GM19372 (cell line): ENCODE measurements around the gene GALK2.

Experiments
- ATAC-seq: cut with Tn5 transposase; IDR thresholded peaks from one replicate; pipeline ENCODE4 v1.9.1; 2021; ENCODE audit warnings: mild to moderate bottlenecking, low read depth, moderate library complexity; ENCODE audit not compliant: unreplicated experiment

GALK2 gene

GRCh38 chr15:49169880-49170597, at the start of gene GALK2:
Gene GALK2, plus strand, starts transcription at chr15:49170247. Its CDS starts 76 bp downstream, at chr15:49170323.
- peak; percentile 89 for ATAC-seq

DNA sequence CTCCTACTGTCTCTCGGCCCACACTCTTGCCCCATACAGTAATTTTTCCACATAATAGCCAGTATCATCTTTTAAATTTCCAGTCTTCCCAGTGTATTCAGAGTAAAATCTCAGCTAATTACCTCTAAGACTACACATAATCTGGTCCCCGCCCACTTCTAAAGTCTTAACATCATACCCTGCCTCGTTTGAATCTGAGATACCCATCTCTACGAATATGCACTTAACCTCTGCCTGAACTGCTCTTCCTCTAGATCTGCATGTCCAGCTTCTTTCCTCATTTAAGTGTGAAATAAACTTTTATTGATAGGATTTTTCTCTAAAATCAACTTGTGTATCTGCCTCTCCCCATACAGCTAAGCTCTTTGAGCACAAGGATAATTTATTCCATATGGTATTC, 49.2 kb upstream of the GALK2 start:
- no peak for ATAC-seq

GRCh38 chr15:49121901-49122300, 48.1 kb upstream of the GALK2 start:
- ATAC-seq = no peak

- ATAC-seq = no peak
Measured at GRCh38 chr15:49122541-49123062, 47.4 kb upstream of the GALK2 start.

- no peak for ATAC-seq
Measured at GRCh38 chr15:49124371-49124770, 45.7 kb upstream of the GALK2 start.

GRCh38 chr15:49131403-49131802, 38.6 kb upstream of the GALK2 start:
- no peak for ATAC-seq

DNA sequence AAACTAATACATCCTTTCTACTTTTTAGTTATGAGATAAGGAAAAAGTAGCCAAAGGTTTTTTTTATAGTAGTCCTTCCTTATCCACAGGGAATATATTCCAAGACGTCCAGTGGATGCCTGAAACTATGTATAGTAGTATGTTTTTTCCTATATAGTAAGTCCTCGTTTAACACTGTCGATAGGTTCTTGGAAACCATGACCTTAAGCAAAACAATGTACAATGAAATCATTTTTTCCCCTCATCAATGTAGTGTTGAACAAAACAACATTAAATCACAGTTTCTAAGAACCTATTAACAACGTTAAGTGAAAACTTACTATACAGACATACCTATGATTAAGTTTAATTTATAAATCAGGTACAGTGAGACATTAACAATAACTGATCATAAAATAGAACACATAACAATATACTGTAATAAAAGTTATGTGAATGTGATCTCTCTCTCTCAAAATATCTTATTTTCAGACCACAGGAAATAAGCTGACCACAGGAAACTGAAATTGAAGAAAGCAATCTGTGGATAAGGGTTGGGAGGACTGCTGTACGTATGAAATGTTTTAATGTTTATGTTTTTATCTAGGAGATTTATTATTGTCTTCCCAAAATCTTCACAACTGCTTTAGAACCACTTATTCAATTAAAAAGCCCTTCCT, 35.2 kb upstream of the GALK2 start:
- no peak for ATAC-seq

- no peak for ATAC-seq
Measured at GRCh38 chr15:49135342-49135857, 34.6 kb upstream of the GALK2 start.

DNA sequence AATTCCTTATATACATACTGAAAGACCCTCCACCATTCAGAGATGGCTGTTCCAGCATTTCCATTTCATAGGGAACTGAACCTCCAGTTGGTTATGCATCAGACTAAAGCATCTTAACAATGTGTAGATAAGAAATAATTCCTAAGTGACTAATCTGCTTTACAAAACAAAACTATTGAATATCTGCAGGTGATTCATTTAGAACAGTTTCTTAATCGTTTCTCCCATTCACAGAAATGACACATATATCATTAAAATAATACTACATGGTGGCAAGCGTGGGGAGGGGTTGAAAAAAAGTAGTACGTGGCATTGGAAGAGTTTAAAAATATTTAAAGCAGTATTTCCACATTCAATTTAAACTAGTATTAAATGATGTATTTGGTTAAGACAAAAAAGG, 34.1 kb upstream of the GALK2 start:
- ATAC-seq = no peak

DNA sequence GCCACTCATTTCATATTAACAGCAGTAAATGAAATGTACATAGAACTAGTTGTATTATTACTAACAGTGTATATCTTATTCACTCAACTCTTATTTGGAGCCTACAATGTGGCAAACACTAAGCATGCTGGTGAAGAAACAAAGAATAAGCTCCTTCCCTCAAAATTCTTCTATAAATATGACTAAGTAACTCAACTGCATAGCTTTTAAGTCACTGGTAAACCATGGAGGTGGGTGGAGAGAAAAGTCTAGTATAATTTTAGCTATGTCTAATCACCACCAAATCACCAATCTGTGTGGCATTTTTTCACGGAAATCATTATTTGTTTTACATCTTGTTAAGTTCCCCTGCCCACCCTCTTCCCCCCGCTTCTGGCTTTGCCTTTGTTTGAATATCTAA, 32.2 kb upstream of the GALK2 start:
- no peak for ATAC-seq

- ATAC-seq = no peak
Measured at GRCh38 chr15:49145651-49146609, 24.1 kb upstream of the GALK2 start.

- no peak for ATAC-seq
Measured at GRCh38 chr15:49148298-49148697, 21.7 kb upstream of the GALK2 start.

- ATAC-seq = no peak
Measured at GRCh38 chr15:49148727-49149126, 21.3 kb upstream of the GALK2 start.

- no peak for ATAC-seq
Measured at GRCh38 chr15:49151831-49152230, 18.2 kb upstream of the GALK2 start.

GRCh38 chr15:49152552-49153312, 17.3 kb upstream of the GALK2 start:
- ATAC-seq = no peak

DNA sequence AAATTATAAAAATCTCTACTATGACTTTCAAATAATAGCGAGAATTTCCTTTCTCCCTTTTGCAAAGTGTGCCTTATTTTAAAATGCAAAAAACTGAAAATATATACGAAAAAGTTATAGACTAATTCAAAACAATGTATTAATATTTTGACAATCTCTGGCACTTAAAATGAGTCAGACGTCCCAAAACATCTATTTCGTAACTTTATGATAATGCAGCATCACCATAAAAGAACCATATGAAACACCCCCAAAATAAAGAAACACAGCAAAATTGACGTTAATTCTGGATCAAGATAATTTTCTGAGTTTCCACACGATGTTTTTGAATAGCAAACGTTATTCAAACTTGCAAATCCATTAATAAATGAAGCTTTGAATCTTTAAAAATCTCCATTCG, 15.7 kb upstream of the GALK2 start:
- ATAC-seq = no peak

- ATAC-seq = no peak
Measured at GRCh38 chr15:49154799-49155109, 15.3 kb upstream of the GALK2 start.

DNA sequence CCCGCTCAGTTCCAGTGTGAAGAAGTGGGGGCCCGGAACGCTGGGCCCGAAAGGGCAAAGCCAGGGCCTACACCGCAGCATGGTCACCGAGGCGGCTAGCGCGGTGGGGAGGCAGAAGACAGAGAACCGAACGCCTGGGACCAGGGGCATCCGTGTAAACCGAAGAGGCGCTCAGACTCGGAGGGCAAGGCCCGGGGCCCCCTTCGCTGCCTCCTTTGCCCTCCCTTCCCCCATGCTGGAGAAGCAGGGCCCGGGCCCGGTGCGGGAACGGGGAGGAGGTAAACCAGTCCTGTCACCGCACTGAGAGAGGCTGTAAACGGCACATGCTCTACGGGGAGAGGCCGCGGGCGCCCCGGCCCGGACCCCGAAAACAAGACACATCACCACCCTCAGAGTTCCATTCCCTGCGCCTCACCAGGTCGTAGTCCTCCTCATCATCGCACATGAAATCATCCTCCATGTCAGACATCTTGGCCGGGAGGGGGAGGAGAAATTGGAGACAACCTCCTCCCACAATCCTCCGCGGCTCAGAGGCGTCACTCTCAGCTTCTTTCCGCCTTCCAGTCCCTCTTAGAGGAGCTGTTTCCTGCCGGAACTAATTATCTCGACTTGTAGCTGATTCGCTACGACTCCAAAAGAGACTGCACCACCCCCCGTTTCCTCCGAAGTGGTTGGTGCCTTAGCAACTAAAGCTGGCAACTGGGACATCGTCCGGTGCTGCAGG, 14.8 kb upstream of the GALK2 start, which contains the start of gene COPS2:
Gene COPS2 (minus strand): TSS at position 490 of the 724 bp plus-strand sequence. CDS start 21 bp downstream, at position 469.
- ATAC-seq = peak; percentile 94
